Measurements from ENCODE around the gene KNSTRN. TPM values are rescaled to one million over a fixed set of nuclear protein-coding genes. Genes with fewer than 3 reads are reported as not detected.

Gene KNSTRN
- total and polyA plus RNA-seq, 2 of the 13 experiments (the other 11 are each of a cell fraction or from before 2014, with no cell fraction given): 20.3 to 62.3 TPM

DNA sequence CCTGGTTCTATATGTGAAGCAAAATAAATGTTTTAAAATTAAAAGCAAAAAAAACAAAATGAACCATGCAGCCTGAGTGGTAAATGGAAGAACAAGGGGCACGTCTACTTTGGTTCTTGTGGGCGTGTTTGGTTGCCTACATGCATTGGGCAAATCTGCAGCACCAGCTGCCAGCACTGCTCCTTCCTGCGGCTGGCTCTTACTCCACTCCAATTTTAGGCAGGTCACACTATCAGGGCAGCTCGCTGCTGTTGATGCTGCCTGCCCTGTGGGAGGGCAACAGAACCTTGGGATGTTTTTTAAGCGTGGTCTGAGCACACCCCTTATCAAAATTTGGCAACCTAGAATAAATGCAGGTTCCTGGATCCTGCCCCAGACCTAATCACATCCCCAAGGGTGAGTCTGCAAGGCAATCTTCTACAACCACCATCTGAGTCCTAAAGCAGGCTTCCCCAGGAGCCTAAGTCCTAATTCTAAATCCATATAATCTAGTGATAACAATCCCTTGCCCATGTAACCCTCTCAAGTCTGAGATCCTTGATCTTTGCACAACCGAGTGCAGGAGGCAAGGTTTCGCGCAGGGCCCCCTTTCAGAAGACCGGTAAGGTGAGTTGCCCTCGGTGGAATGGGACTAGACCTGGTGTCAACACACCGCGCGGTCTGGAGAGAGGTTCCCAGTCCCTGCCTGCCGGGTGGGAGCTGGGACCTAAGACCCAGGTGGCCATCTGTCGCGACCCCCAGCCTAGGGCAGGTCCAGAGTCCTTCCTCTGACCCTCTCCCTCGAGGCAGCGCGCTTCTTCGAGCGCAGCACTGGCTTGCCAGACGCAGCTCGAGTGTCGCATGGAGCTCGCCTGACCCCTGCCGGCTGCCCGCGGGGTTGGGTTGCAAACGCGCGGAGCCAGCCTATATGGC, 39.0 kb downstream of the KNSTRN start (continued):
- TF ChIP-seq IRF2 (CRISPR knock-in tag; IDR thresholded peaks at IDR 0.05) (peak; percentile 55; the same call in 1 of the 2 replicates), SMARCE1 (IDR thresholded peaks at IDR 0.05; ENCODE audit: borderline replicate concordance) (no peak), NONO (IDR thresholded peaks at IDR 0.05) (no peak), NONO (CRISPR knock-in tag; conservative IDR thresholded peaks at IDR 0.05) (peak; percentile 41; the same call in 1 of the 2 replicates), ZNF274 (CRISPR knock-in tag; IDR thresholded peaks at IDR 0.05) (no peak), AHR (CRISPR knock-in tag; IDR thresholded peaks at IDR 0.05) (peak; percentile 61; the same call in 1 of the 2 replicates), ZNF768 (CRISPR knock-in tag; IDR thresholded peaks at IDR 0.05) (peak; percentile 66; the same call in 1 of the 2 replicates), ZNF749 (CRISPR knock-in tag; IDR thresholded peaks at IDR 0.05; ENCODE audit: borderline replicate concordance) (no peak), ZNF441 (CRISPR knock-in tag; IDR thresholded peaks at IDR 0.05; ENCODE audit: borderline replicate concordance) (0 out of 2 replicates have a peak, but pooled peaks have one; percentile 31), HNRNPLL (IDR thresholded peaks at IDR 0.05; ENCODE audit: low read depth, low read length, poor library complexity, severe bottlenecking) (peak; percentile 40)
- TF ChIP-seq, protein P1, sequence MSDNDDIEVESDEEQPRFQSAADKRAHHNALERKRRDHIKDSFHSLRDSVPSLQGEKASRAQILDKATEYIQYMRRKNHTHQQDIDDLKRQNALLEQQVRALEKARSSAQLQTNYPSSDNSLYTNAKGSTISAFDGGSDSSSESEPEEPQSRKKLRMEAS (IDR thresholded peaks at IDR 0.05): peak; percentile 56; the same call in 1 of the 2 replicates
- TF ChIP-seq, protein P2, sequence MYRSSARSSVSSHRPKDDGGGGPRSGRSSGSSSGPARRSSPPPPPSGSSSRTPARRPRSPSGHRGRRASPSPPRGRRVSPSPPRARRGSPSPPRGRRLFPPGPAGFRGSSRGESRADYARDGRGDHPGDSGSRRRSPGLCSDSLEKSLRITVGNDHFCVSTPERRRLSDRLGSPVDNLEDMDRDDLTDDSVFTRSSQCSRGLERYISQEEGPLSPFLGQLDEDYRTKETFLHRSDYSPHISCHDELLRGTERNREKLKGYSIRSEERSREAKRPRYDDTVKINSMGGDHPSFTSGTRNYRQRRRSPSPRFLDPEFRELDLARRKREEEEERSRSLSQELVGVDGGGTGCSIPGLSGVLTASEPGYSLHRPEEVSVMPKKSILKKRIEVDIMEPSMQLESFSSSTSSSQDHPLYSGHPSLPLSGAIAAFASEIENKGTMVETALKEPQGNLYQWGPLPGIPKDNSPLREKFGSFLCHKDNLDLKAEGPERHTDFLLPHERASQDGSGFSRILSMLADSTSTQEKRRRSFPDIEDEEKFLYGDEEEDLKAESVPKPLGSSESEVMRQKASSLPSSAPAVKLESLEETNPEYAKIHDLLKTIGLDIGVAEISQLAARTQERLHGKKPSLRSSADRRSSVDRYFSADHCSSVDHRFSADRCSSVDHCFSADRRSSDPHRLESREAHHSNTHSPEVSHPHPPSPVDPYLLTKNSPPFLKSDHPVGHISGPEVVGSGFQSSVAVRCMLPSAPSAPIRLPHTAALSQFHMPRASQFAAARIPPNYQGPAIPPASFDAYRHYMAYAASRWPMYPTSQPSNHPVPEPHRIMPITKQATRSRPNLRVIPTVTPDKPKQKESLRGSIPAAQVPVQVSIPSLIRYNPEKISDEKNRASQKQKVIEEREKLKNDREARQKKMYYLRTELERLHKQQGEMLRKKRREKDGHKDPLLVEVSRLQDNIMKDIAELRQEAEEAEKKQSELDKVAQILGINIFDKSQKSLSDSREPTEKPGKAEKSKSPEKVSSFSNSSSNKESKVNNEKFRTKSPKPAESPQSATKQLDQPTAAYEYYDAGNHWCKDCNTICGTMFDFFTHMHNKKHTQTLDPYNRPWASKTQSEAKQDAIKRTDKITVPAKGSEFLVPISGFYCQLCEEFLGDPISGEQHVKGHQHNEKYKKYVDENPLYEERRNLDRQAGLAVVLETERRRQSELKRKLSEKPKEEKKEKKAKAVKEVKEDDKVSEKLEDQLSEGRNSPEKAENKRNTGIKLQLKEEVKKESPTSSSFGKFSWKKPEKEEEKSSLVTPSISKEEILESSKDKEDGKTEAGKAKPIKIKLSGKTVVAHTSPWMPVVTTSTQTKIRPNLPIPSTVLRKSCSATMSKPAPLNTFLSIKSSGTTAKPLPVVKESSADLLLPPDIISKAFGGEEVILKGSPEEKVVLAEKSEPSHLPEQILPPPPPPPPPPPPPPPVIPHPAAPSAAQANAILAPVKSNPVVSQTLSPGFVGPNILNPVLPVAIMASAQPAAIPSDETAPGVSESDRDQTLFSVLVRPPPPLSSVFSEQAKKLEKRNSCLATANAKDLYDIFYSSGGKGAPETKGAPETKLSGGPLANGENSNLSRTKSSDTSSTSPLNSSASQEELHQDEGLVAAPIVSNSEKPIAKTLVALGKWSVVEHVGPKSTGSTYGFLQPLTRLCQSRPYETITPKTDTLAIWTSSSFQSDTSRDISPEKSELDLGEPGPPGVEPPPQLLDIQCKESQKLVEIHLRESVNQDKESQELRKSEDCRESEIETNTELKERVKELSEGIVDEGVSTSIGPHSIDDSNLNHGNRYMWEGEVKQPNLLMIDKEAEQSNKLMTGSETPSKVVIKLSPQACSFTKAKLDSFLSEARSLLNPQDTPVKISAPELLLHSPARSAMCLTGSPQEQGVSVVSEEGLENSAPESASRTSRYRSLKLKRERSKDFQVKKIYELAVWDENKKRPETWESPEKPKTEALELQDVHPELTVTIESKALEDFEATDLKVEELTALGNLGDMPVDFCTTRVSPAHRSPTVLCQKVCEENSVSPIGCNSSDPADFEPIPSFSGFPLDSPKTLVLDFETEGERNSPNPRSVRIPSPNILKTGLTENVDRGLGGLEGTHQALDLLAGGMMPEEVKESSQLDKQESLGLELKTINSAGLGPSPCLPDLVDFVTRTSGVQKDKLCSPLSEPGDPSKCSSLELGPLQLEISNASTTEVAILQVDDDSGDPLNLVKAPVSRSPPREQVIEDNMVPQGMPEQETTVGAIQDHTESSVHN (CRISPR knock-in tag; IDR thresholded peaks at IDR 0.05): peak; percentile 66; the same call in 1 of the 2 replicates
